Measurements from ENCODE around the gene FBP2. TPM values are rescaled to one million over a fixed set of nuclear protein-coding genes. Genes with fewer than 3 reads are reported as not detected.

The FBP2 gene
- polyA plus RNA-seq, 1 donor (not counting 4 experiments of a cell fraction or from before 2014, with no cell fraction given) = not detected

GRCh38 chr9:94554078-94554438 lies 39.6 kb downstream of the FBP2 start:
- Histone ChIP-seq H3K9ac (ENCODE audit: control insufficient read depth, extremely low read depth, insufficient read depth, low read length) (no peak overlapping the region), H3K4me2 (ENCODE audit: control insufficient read depth, extremely low read depth, insufficient read depth, low read depth, low read length) (no peak overlapping the region), H3K36me3 (ENCODE audit: control insufficient read depth in 2 of 2, extremely low read depth in 1 of 2, insufficient read depth in 2 of 2, low read length in 2 of 2) (no peaks in the 10 kb centered on the region), H3K79me2 (ENCODE audit: control insufficient read depth, insufficient read depth, low read length) (no peaks in the 10 kb centered on the region), H3K9me1 (ENCODE audit: control insufficient read depth, extremely low read depth, insufficient read depth, low read length) (no peaks in the 10 kb centered on the region), H2AFZ (ENCODE audit: control insufficient read depth, low read length) (no peak overlapping the region), H4K20me1 (ENCODE audit: control insufficient read depth, extremely low read depth, insufficient read depth, low read length) (no peaks in the 10 kb centered on the region), H3K27me3 (ENCODE audit: control insufficient read depth, extremely low read depth, insufficient read depth, low read length) (no peaks in the 10 kb centered on the region), H3K27ac (ENCODE audit: control insufficient read depth, insufficient read depth, low read length) (no peak overlapping the region), H3K9me3 (ENCODE audit: control insufficient read depth, low read depth, low read length) (no peaks in the 10 kb centered on the region), H3K4me3 (ENCODE audit: control insufficient read depth in 2 of 3, extremely low read depth in 1 of 3, insufficient read depth in 2 of 3, low read depth in 1 of 3, low read length in 3 of 3) (no peak overlapping the region), H3K4me1 (ENCODE audit: control insufficient read depth, extremely low read depth, insufficient read depth, low read length) (no peaks in the 10 kb centered on the region)
- dilution Hi-C loops (cut with MboI; ENCODE audit: extremely low pct_ligation_motif_present, low sequenced_read_pairs) = no loop called here
- DNase-seq (ENCODE audit: low read depth, low spot score) (no peak), FAIRE-seq (no peak)
- TF ChIP-seq CTCF (optimal IDR thresholded peaks at IDR 0.05 in 1 of 3, IDR thresholded peaks at IDR 0.05 in 1 of 3, conservative IDR thresholded peaks at IDR 0.05 in 1 of 3; ENCODE audit: extremely low read depth in 1 of 3, insufficient read depth in 2 of 3, low read length in 3 of 3) (no peak), EZH2 (IDR thresholded peaks at IDR 0.05; ENCODE audit: low read length) (no peak)

GRCh38 chr9:94553029-94553938 lies 40.3 kb downstream of the FBP2 start:
- no peaks in the 10 kb centered on the region for H3K4me1 ChIP-seq (ENCODE audit: control insufficient read depth, extremely low read depth, insufficient read depth, low read length)
- no peaks in the 10 kb centered on the region for H3K9me3 ChIP-seq (ENCODE audit: control insufficient read depth, low read depth, low read length)
- no peaks in the 10 kb centered on the region for H3K9me1 ChIP-seq (ENCODE audit: control insufficient read depth, extremely low read depth, insufficient read depth, low read length)
- no peak overlapping the region for H3K9ac ChIP-seq (ENCODE audit: control insufficient read depth, extremely low read depth, insufficient read depth, low read length)
- no peak for DNase-seq (ENCODE audit: low read depth, low spot score)
- no peak for FAIRE-seq
- no peak overlapping the region for H2AFZ ChIP-seq (ENCODE audit: control insufficient read depth, low read length)
- H3K27me3 ChIP-seq (ENCODE audit: control insufficient read depth, extremely low read depth, insufficient read depth, low read length) = no peaks in the 10 kb centered on the region
- no peaks in the 10 kb centered on the region for H3K79me2 ChIP-seq (ENCODE audit: control insufficient read depth, insufficient read depth, low read length)
- no peaks in the 10 kb centered on the region for H4K20me1 ChIP-seq (ENCODE audit: control insufficient read depth, extremely low read depth, insufficient read depth, low read length)
- H3K36me3 ChIP-seq (ENCODE audit: control insufficient read depth in 2 of 2, extremely low read depth in 1 of 2, insufficient read depth in 2 of 2, low read length in 2 of 2) = no peaks in the 10 kb centered on the region
- no peak overlapping the region for H3K4me2 ChIP-seq (ENCODE audit: control insufficient read depth, extremely low read depth, insufficient read depth, low read depth, low read length)
- H3K4me3 ChIP-seq (ENCODE audit: control insufficient read depth in 2 of 3, extremely low read depth in 1 of 3, insufficient read depth in 2 of 3, low read depth in 1 of 3, low read length in 3 of 3) = no peak overlapping the region
- H3K27ac ChIP-seq (ENCODE audit: control insufficient read depth, insufficient read depth, low read length) = no peak overlapping the region
- TF ChIP-seq EZH2 (IDR thresholded peaks at IDR 0.05; ENCODE audit: low read length) (no peak), CTCF (optimal IDR thresholded peaks at IDR 0.05 in 1 of 3, IDR thresholded peaks at IDR 0.05 in 1 of 3, conservative IDR thresholded peaks at IDR 0.05 in 1 of 3; ENCODE audit: extremely low read depth in 1 of 3, insufficient read depth in 2 of 3, low read length in 3 of 3) (peak in 2 of 3 experiments; percentile 23 to 40)
- dilution Hi-C loops (cut with MboI; ENCODE audit: extremely low pct_ligation_motif_present, low sequenced_read_pairs) = no loop called here
